DMS53 treated with DMSO at 0.1 percent for 48 hours (cell line): ENCODE data around the gene FLT3LG.
A peak's percentile ranks its signal among the peaks of the same experiment; 100 is the strongest.
"Not testable (repeated sequence)": the region's sequence is repeated elsewhere in the genome, so short reads cannot be mapped to it uniquely, and the experiment has no call there.

Experiments
- DNase-seq: peaks from one replicate; lab custom pipeline; 2025; ENCODE audit not compliant: unreplicated experiment; lab: John Stamatoyannopoulos, UW

FLT3LG gene

GRCh38 chr19:49440439-49441209 is 33.4 kb upstream of the FLT3LG start:
- DNase-seq = no peak

GRCh38 chr19:49441210-49441959 is 32.6 kb upstream of the FLT3LG start, which contains the start of gene SLC17A7:
SLC17A7 (minus strand) TSS chr19:49441527; CDS start chr19:49441379, 148 bp downstream.
- no peak for DNase-seq

- DNase-seq = no peak
Observed at GRCh38 chr19:49441960-49442350, 32.1 kb upstream of the FLT3LG start.

GRCh38 chr19:49442354-49442753 is 31.7 kb upstream of the FLT3LG start:
- peak; percentile 23 for DNase-seq

- peak; percentile 51 for DNase-seq
Observed at GRCh38 chr19:49442771-49443365, 31.1 kb upstream of the FLT3LG start.

GRCh38 chr19:49443366-49444099 is 30.5 kb upstream of the FLT3LG start:
- peak; percentile 77 for DNase-seq

GRCh38 chr19:49444100-49444700 is 29.8 kb upstream of the FLT3LG start:
- not testable (repeated sequence) for DNase-seq

GRCh38 chr19:49445997-49446396 is 28.0 kb upstream of the FLT3LG start:
- no peak for DNase-seq

GRCh38 chr19:49447485-49448431 is 26.3 kb upstream of the FLT3LG start:
- DNase-seq = no peak

- no peak for DNase-seq
Observed at GRCh38 chr19:49448432-49448786, 25.6 kb upstream of the FLT3LG start.

- DNase-seq = no peak
Observed at GRCh38 chr19:49450405-49450804, 23.6 kb upstream of the FLT3LG start.

- peak; percentile 96 for DNase-seq
Observed at GRCh38 chr19:49451430-49452181, 22.4 kb upstream of the FLT3LG start, which contains the start of gene PIH1D1. PIH1D1 (minus strand) TSS chr19:49451814; CDS start chr19:49451574, 240 bp downstream.

GRCh38 chr19:49453013-49453756 is 20.8 kb upstream of the FLT3LG start, which contains the start of gene ALDH16A1:
ALDH16A1 (plus strand) TSS chr19:49453225; CDS start chr19:49453332, 107 bp downstream.
- peak; percentile 90 for DNase-seq

- DNase-seq = no peak
Observed at GRCh38 chr19:49453757-49454240, 20.2 kb upstream of the FLT3LG start.

GRCh38 chr19:49455773-49456172 is 18.2 kb upstream of the FLT3LG start:
- DNase-seq = no peak

- no peak for DNase-seq
Observed at GRCh38 chr19:49456326-49456725, 17.7 kb upstream of the FLT3LG start.

GRCh38 chr19:49458567-49458903 is 15.5 kb upstream of the FLT3LG start:
- DNase-seq = no peak

GRCh38 chr19:49459388-49459787 is 14.6 kb upstream of the FLT3LG start:
- DNase-seq = no peak
